Peyer's patch (tissue), 4 donors: Measurements from ENCODE around the gene RSPH9.

Experiments
- CTCF ChIP-seq, 6 experiments: fragments of 450-650 bp in 4 of 6; fragments of 200-600 bp in 2 of 6; sonication (generic) in 1 of 6; IDR thresholded peaks; one replicate each; pipeline ENCODE4 v1.5.1; 2017 to 2019; ENCODE audit warnings: antibody characterized with exemption in 6 of 6, mild to moderate bottlenecking in 3 of 6, moderate library complexity in 1 of 6
- POLR2A ChIP-seq, 2 donors: fragments of 450-650 bp; IDR thresholded peaks; one replicate each; pipeline ENCODE4 v1.5.1; 2017; ENCODE audit warnings: antibody characterized with exemption in 2 of 2, mild to moderate bottlenecking in 2 of 2, moderate library complexity in 2 of 2

GRCh38 chr6:43706788-43707187 lies 62.0 kb downstream of the RSPH9 start:
- TF ChIP-seq CTCF (IDR thresholded peaks at IDR 0.05) (no peak), POLR2A (IDR thresholded peaks at IDR 0.05) (no peak)
